GM12801 (cell line): Measurements from ENCODE around the gene GDAP1L1.

ENCODE experiments used
- CTCF ChIP-seq: IDR thresholded peaks from one replicate; pipeline ENCODE4 v1.5.1; 2011; ENCODE audit warnings: control low read depth; ENCODE audit not compliant: insufficient read length; ENCODE audit errors: extremely low read depth

The GDAP1L1 gene

DNA sequence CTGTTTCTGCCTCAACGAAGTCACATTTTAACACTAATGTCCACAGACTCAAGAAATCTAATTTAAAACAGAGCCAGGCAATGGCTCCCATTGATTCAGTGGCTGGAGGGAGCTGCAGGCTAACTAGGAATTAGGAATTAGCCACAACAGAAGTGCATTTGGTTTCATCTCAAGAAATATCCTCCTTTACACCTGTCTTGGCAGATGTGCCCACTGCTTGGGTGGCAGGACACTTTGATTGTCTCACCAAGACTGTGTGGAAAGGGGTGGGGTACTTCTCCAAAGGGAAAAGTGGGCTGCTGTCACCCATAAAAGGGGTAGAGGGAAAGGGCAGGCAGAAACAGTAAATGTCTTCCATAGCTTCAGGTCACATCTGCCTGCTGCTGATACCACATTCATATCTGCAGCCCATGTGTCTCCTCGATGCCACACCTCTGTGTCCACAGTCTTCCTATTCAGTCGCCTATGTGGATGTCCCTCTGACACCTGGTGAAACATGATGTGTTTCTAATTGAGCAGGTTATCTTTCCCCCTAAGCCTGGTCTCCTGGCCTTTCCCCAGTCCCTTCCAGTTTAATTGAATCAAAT lies 25.6 kb upstream of the GDAP1L1 start:
- no peak for TF ChIP-seq CTCF

- TF ChIP-seq CTCF, result no peak
Measured at GRCh38 chr20:44222027-44222426, 25.1 kb upstream of the GDAP1L1 start.

GRCh38 chr20:44222633-44223368 lies 24.3 kb upstream of the GDAP1L1 start:
- no peak for TF ChIP-seq CTCF

GRCh38 chr20:44223721-44224120 lies 23.4 kb upstream of the GDAP1L1 start:
- no peak for TF ChIP-seq CTCF

GRCh38 chr20:44224637-44225036 lies 22.5 kb upstream of the GDAP1L1 start:
- TF ChIP-seq CTCF, result no peak

- no peak for TF ChIP-seq CTCF
Measured at GRCh38 chr20:44228465-44229258, 18.4 kb upstream of the GDAP1L1 start.

DNA sequence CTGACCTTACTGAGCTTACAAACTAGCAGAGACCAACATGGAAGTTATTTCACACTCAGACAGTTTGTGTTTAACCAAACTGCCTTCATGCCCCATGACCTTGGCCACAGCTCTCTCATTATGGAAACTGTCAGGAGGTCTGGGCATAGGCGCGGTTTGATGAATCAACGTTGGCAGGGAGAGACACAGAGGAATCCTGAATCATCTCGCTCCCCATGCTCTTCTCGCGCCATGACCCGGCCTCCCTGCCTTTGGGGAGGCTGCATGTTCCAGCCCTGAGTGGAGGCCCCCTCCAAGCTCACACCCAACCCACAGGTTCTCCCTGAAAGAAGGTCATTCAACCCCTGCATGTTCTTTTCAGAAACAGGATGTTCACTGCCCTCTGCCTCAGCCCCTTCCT lies 15.9 kb upstream of the GDAP1L1 start:
- TF ChIP-seq CTCF, result no peak
